CD4-positive, CD25-positive, alpha-beta regulatory T cell (primary cell): ENCODE data around the gene PHF1. TPM values are rescaled to one million over a fixed set of nuclear protein-coding genes. Genes with fewer than 3 reads are reported as not detected.

Source experiments
- ATAC-seq, 2 donors: fragments of 150-1000 bp; cut with Tn5 transposase; one replicate each; pipeline ENCODE4 v1.10.0; 2021; ENCODE audit warnings: low read depth in 2 of 2, moderate number of reproducible peaks in 2 of 2, moderate library complexity in 1 of 2
- DNase-seq, 3 donors: peaks; one replicate each; pipeline versions ENCODE4 v3.0.0 to v3.0.0-alpha.2; 2012 to 2022; ENCODE audit warnings: mixed read lengths in 1 of 3
- H3K27ac ChIP-seq: one replicate; pipeline ENCODE4 v1.7.0; 2013; ENCODE audit warnings: mild to moderate bottlenecking, low read length; ENCODE audit not compliant: insufficient read depth, poor library complexity, severe bottlenecking
- H3K27me3 ChIP-seq: one replicate; pipeline ENCODE4 v1.7.0; 2013; ENCODE audit warnings: low read length; ENCODE audit not compliant: control insufficient read depth, insufficient read depth
- H3K36me3 ChIP-seq: one replicate; pipeline ENCODE4 v1.7.0; 2013; ENCODE audit warnings: mild to moderate bottlenecking, low read length, moderate library complexity; ENCODE audit not compliant: control insufficient read depth, insufficient read depth
- H3K4me1 ChIP-seq: 2 replicates; pipeline ENCODE4 v1.7.0; 2013; ENCODE audit warnings: mild to moderate bottlenecking, low read length; ENCODE audit not compliant: insufficient read depth, control insufficient read depth, poor library complexity, severe bottlenecking
- H3K4me3 ChIP-seq: one replicate; pipeline ENCODE4 v1.7.0; 2013; ENCODE audit warnings: low read depth, mild to moderate bottlenecking, low read length, moderate library complexity
- H3K9me3 ChIP-seq, 2 experiments: 1 replicate in 1 of 2; 2 replicates in 1 of 2; pipeline ENCODE4 v1.7.0; 2013; ENCODE audit warnings: low read length in 2 of 2, mild to moderate bottlenecking in 1 of 2, moderate library complexity in 1 of 2; ENCODE audit not compliant: control insufficient read depth in 2 of 2
- H3K27ac Mint-ChIP-seq, 3 donors: one replicate each; pipeline ENCODE4 v1.8.0; 2020 to 2022; ENCODE audit warnings: mild to moderate bottlenecking in 3 of 3, mixed read lengths in 3 of 3, moderate library complexity in 2 of 3
- H3K27me3 Mint-ChIP-seq: one replicate; pipeline ENCODE4 v1.8.0; 2022; ENCODE audit warnings: mild to moderate bottlenecking, mixed read lengths
- H3K36me3 Mint-ChIP-seq: one replicate; pipeline ENCODE4 v1.8.0; 2020; ENCODE audit warnings: mixed read lengths
- H3K4me1 Mint-ChIP-seq, 4 donors: one replicate each; pipeline ENCODE4 v1.8.0; 2020 to 2022; ENCODE audit warnings: mixed read lengths in 4 of 4, mild to moderate bottlenecking in 1 of 4
- H3K4me3 Mint-ChIP-seq, 4 donors: one replicate each; pipeline ENCODE4 v1.8.0; 2020 to 2022; ENCODE audit warnings: mild to moderate bottlenecking in 4 of 4, mixed read lengths in 4 of 4, moderate library complexity in 3 of 4
- H3K9me3 Mint-ChIP-seq, 7 donors: one replicate each; pipeline ENCODE4 v1.8.0; 2020 to 2022; ENCODE audit warnings: mixed read lengths in 7 of 7, mild to moderate bottlenecking in 3 of 7, moderate library complexity in 2 of 7
- polyA plus RNA-seq, 4 donors: library from polyadenylated mRNA; unstranded; fragments of 300-500 nt; fragmentation: Illumina TruSeq; gene quantifications; one replicate each; pipeline ENCODE4 v1.2.3, GENCODE V29; 2021
- total RNA-seq: library from RNA; stranded (reverse); gene quantifications from one replicate; pipeline ENCODE4 v1.2.3, GENCODE V29; 2022

PHF1 gene
- total and polyA plus RNA-seq, 5 donors from 2014 or later: 41.5 to 403 (median 69.6) TPM

DNA sequence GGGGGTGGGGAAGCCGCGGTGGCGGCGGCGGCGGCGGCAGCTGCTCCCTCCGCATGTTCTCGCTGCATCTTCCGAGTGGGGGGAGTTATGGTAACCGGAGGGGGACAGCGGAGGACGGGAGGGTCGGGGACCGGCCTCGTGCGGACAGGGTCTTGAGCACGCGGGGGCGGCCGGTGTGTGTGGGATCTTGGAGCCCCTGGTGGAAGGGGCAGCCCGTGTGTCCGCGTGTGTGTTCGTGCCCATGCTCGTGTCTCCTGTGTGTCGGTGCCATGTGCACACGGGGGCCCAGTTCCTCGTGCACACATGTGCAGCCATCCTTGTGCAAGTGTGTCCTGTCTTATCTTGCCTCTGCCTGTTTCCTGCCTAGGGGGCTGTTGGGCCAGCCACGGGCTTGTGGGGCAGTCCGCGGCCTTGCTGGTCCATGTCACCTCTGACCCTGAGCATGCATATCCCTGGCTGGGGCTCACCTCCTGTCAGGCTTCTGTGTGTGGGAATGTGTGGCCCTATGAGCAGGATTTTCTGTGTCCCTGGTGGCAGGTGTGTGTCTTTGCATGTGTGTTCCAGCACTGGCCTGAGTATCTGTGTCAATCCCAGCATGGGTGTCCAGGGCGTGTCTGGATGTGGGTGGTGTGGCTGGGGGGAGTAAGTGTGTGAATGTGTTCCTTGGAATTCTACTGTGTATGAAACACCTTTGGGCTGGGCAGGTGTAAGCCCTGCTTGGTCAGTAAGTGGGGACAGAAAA lies 17.6 kb downstream of the PHF1 start:
- peaks cover 14 to 87% (median 60%) of the 10 kb centered on the region in 4 donors for H3K4me1 Mint-ChIP-seq
- ATAC-seq (no peak), DNase-seq (peak in 2 of 3 donors; percentile 49 to 63)
- peak overlapping the region; percentile 92 to 98 (median 94) for H3K4me3 Mint-ChIP-seq
- H3K27me3 Mint-ChIP-seq: peaks cover 11% of the 10 kb centered on the region
- Histone ChIP-seq H3K27me3 (no peaks in the 10 kb centered on the region), H3K9me3 (no peaks in the 10 kb centered on the region), H3K4me1 (peaks cover 76% of the 10 kb centered on the region), H3K36me3 (no peaks in the 10 kb centered on the region), H3K27ac (peak overlapping the region; percentile 90), H3K4me3 (peak overlapping the region; percentile 87)
- peaks cover 0 to 1% (median 0%) of the 10 kb centered on the region in 7 donors for H3K9me3 Mint-ChIP-seq
- peaks cover 9% of the 10 kb centered on the region for H3K36me3 Mint-ChIP-seq
- H3K27ac Mint-ChIP-seq: peak overlapping the region; percentile 94 to 98 (median 98)

GRCh38 chr6:33428966-33429749 lies 18.3 kb downstream of the PHF1 start:
- Histone ChIP-seq H3K36me3 (no peaks in the 10 kb centered on the region), H3K27ac (peak overlapping the region; percentile 90), H3K27me3 (no peaks in the 10 kb centered on the region), H3K4me1 (peaks cover 76% of the 10 kb centered on the region), H3K4me3 (peak overlapping the region; percentile 87), H3K9me3 (no peaks in the 10 kb centered on the region)
- DNase-seq (no peak), ATAC-seq (peak in 1 of 2 donors; percentile 1)
- peaks cover 14 to 85% (median 59%) of the 10 kb centered on the region in 4 donors for H3K4me1 Mint-ChIP-seq
- peaks cover 11% of the 10 kb centered on the region for H3K27me3 Mint-ChIP-seq
- H3K4me3 Mint-ChIP-seq: peak overlapping the region; percentile 92 to 98 (median 94)
- H3K36me3 Mint-ChIP-seq: peaks cover 7% of the 10 kb centered on the region
- H3K27ac Mint-ChIP-seq: peak overlapping the region; percentile 94 to 98 (median 98)
- peaks cover 0 to 1% (median 0%) of the 10 kb centered on the region in 7 donors for H3K9me3 Mint-ChIP-seq

DNA sequence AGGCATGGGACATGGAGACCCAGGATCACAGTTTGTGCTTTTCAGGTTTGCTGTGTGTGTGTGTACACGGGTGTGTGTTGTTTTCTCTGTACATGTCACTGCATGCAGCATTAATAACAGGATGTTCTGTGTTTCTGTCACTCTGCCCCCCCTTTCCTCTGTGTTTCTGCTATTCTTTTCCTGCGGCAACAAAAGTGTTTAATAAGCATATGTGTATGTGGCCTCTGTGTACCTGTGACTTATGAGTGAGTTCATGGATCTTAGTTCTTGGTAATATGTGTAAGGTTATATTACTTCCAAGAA lies 18.9 kb downstream of the PHF1 start:
- peak overlapping the region; percentile 90 for H3K27ac ChIP-seq
- no peaks in the 10 kb centered on the region for H3K9me3 Mint-ChIP-seq
- H3K27ac Mint-ChIP-seq: peak overlapping the region; percentile 94 to 98 (median 98)
- H3K36me3 ChIP-seq: no peaks in the 10 kb centered on the region
- H3K36me3 Mint-ChIP-seq: peaks cover 6% of the 10 kb centered on the region
- peak overlapping the region; percentile 92 to 98 (median 94) for H3K4me3 Mint-ChIP-seq
- H3K4me1 Mint-ChIP-seq: peaks cover 14 to 81% (median 56%) of the 10 kb centered on the region in 4 donors
- H3K4me1 ChIP-seq: peaks cover 74% of the 10 kb centered on the region
- H3K9me3 ChIP-seq: no peaks in the 10 kb centered on the region
- ATAC-seq (peak; percentile 26 to 30), DNase-seq (peak in 2 of 3 donors; percentile 64 to 88)
- peaks cover 11% of the 10 kb centered on the region for H3K27me3 Mint-ChIP-seq
- H3K4me3 ChIP-seq: peak overlapping the region; percentile 87
- H3K27me3 ChIP-seq: no peaks in the 10 kb centered on the region

- H3K27me3 ChIP-seq: no peaks in the 10 kb centered on the region
- peaks cover 14 to 74% (median 51%) of the 10 kb centered on the region in 4 donors for H3K4me1 Mint-ChIP-seq
- H3K36me3 ChIP-seq: peaks cover 6% of the 10 kb centered on the region
- H3K27ac ChIP-seq: peak overlapping the region; percentile 90
- DNase-seq (peak in 2 of 3 donors; percentile 32 to 78), ATAC-seq (no peak)
- peak overlapping the region; percentile 94 to 98 (median 98) for H3K27ac Mint-ChIP-seq
- H3K4me3 ChIP-seq: peak overlapping the region; percentile 87
- peaks cover 68% of the 10 kb centered on the region for H3K4me1 ChIP-seq
- no peaks in the 10 kb centered on the region for H3K9me3 ChIP-seq
- peak overlapping the region; percentile 92 to 98 (median 94) for H3K4me3 Mint-ChIP-seq
- peaks cover 9% of the 10 kb centered on the region for H3K36me3 Mint-ChIP-seq
- H3K9me3 Mint-ChIP-seq: no peaks in the 10 kb centered on the region
- peaks cover 11% of the 10 kb centered on the region for H3K27me3 Mint-ChIP-seq
These were observed 19.5 kb downstream of the PHF1 start for GRCh38 chr6:33430334-33430733.

- Histone ChIP-seq H3K27ac (peak overlapping the region; percentile 90), H3K9me3 (no peaks in the 10 kb centered on the region), H3K4me1 (peaks cover 59% of the 10 kb centered on the region), H3K4me3 (peak overlapping the region; percentile 87), H3K36me3 (peaks cover 12% of the 10 kb centered on the region), H3K27me3 (no peaks in the 10 kb centered on the region)
- Mint-ChIP-seq H3K4me1 (peaks cover 14 to 70% (median 49%) of the 10 kb centered on the region in 4 donors), H3K36me3 (peaks cover 18% of the 10 kb centered on the region), H3K27ac (peak overlapping the region; percentile 92 to 98 (median 94)), H3K9me3 (no peaks in the 10 kb centered on the region), H3K4me3 (peak overlapping the region; percentile 92 to 98 (median 94)), H3K27me3 (peaks cover 11% of the 10 kb centered on the region)
- DNase-seq (peak; percentile 82 to 93 (median 86)), ATAC-seq (peak; percentile 72 to 75)
These were observed 20.4 kb downstream of the PHF1 start for GRCh38 chr6:33430991-33431879.

GRCh38 chr6:33431880-33432541 lies 21.2 kb downstream of the PHF1 start:
- Histone ChIP-seq H3K9me3 (no peaks in the 10 kb centered on the region), H3K4me3 (no peak overlapping the region), H3K27ac (peak overlapping the region; percentile 90), H3K27me3 (no peaks in the 10 kb centered on the region), H3K4me1 (peaks cover 52% of the 10 kb centered on the region), H3K36me3 (peaks cover 19% of the 10 kb centered on the region)
- Mint-ChIP-seq H3K36me3 (peaks cover 26% of the 10 kb centered on the region), H3K27me3 (peaks cover 9% of the 10 kb centered on the region), H3K4me1 (peaks cover 14 to 62% (median 44%) of the 10 kb centered on the region in 4 donors), H3K4me3 (peak overlapping the region; percentile 52 to 92 (median 78)), H3K9me3 (no peaks in the 10 kb centered on the region), H3K27ac (peak overlapping the region; percentile 43 to 94 (median 67))
- DNase-seq: no peak
- no peak for ATAC-seq
